CD4-positive, CD25-positive, alpha-beta regulatory T cell (primary cell): ENCODE results near the gene CCR2. TPM values are rescaled to one million over a fixed set of nuclear protein-coding genes. Genes with fewer than 3 reads are reported as not detected.

Experiments
- ATAC-seq, 2 donors: fragments of 150-1000 bp; cut with Tn5 transposase; one replicate each; pipeline ENCODE4 v1.10.0; 2021; ENCODE audit warnings: low read depth in 2 of 2, moderate number of reproducible peaks in 2 of 2, moderate library complexity in 1 of 2
- DNase-seq, 3 donors: peaks; one replicate each; pipeline versions ENCODE4 v3.0.0 to v3.0.0-alpha.2; 2012 to 2022; ENCODE audit warnings: mixed read lengths in 1 of 3
- H3K27ac ChIP-seq: one replicate; pipeline ENCODE4 v1.7.0; 2013; ENCODE audit warnings: mild to moderate bottlenecking, low read length; ENCODE audit not compliant: insufficient read depth, poor library complexity, severe bottlenecking
- H3K27me3 ChIP-seq: one replicate; pipeline ENCODE4 v1.7.0; 2013; ENCODE audit warnings: low read length; ENCODE audit not compliant: control insufficient read depth, insufficient read depth
- H3K36me3 ChIP-seq: one replicate; pipeline ENCODE4 v1.7.0; 2013; ENCODE audit warnings: mild to moderate bottlenecking, low read length, moderate library complexity; ENCODE audit not compliant: control insufficient read depth, insufficient read depth
- H3K4me1 ChIP-seq: 2 replicates; pipeline ENCODE4 v1.7.0; 2013; ENCODE audit warnings: mild to moderate bottlenecking, low read length; ENCODE audit not compliant: insufficient read depth, control insufficient read depth, poor library complexity, severe bottlenecking
- H3K4me3 ChIP-seq: one replicate; pipeline ENCODE4 v1.7.0; 2013; ENCODE audit warnings: low read depth, mild to moderate bottlenecking, low read length, moderate library complexity
- H3K9me3 ChIP-seq, 2 experiments: 1 replicate in 1 of 2; 2 replicates in 1 of 2; pipeline ENCODE4 v1.7.0; 2013; ENCODE audit warnings: low read length in 2 of 2, mild to moderate bottlenecking in 1 of 2, moderate library complexity in 1 of 2; ENCODE audit not compliant: control insufficient read depth in 2 of 2
- H3K27ac Mint-ChIP-seq, 3 donors: one replicate each; pipeline ENCODE4 v1.8.0; 2020 to 2022; ENCODE audit warnings: mild to moderate bottlenecking in 3 of 3, mixed read lengths in 3 of 3, moderate library complexity in 2 of 3
- H3K27me3 Mint-ChIP-seq: one replicate; pipeline ENCODE4 v1.8.0; 2022; ENCODE audit warnings: mild to moderate bottlenecking, mixed read lengths
- H3K36me3 Mint-ChIP-seq: one replicate; pipeline ENCODE4 v1.8.0; 2020; ENCODE audit warnings: mixed read lengths
- H3K4me1 Mint-ChIP-seq, 4 donors: one replicate each; pipeline ENCODE4 v1.8.0; 2020 to 2022; ENCODE audit warnings: mixed read lengths in 4 of 4, mild to moderate bottlenecking in 1 of 4
- H3K4me3 Mint-ChIP-seq, 4 donors: one replicate each; pipeline ENCODE4 v1.8.0; 2020 to 2022; ENCODE audit warnings: mild to moderate bottlenecking in 4 of 4, mixed read lengths in 4 of 4, moderate library complexity in 3 of 4
- H3K9me3 Mint-ChIP-seq, 7 donors: one replicate each; pipeline ENCODE4 v1.8.0; 2020 to 2022; ENCODE audit warnings: mixed read lengths in 7 of 7, mild to moderate bottlenecking in 3 of 7, moderate library complexity in 2 of 7
- polyA plus RNA-seq, 4 donors: library from polyadenylated mRNA; unstranded; fragments of 300-500 nt; fragmentation: Illumina TruSeq; gene quantifications; one replicate each; pipeline ENCODE4 v1.2.3, GENCODE V29; 2021
- total RNA-seq: library from RNA; stranded (reverse); gene quantifications from one replicate; pipeline ENCODE4 v1.2.3, GENCODE V29; 2022

The CCR2 gene
- total and polyA plus RNA-seq, 5 donors from 2014 or later: 9.5 to 25.6 (median 16.0) TPM

- no peaks in the 10 kb centered on the region for H3K36me3 Mint-ChIP-seq
- H3K4me1 ChIP-seq: no peaks in the 10 kb centered on the region
- no peak overlapping the region for H3K27ac ChIP-seq
- peaks cover 0 to 2% (median 0%) of the 10 kb centered on the region in 4 donors for H3K4me1 Mint-ChIP-seq
- H3K4me3 Mint-ChIP-seq: no peak overlapping the region
- no peak overlapping the region for H3K4me3 ChIP-seq
- no peak overlapping the region for H3K27ac Mint-ChIP-seq
- H3K9me3 Mint-ChIP-seq: no peaks in the 10 kb centered on the region
- DNase-seq (no peak), ATAC-seq (no peak)
- no peaks in the 10 kb centered on the region for H3K27me3 Mint-ChIP-seq
- H3K27me3 ChIP-seq: no peaks in the 10 kb centered on the region
- no peaks in the 10 kb centered on the region for H3K36me3 ChIP-seq
- no peaks in the 10 kb centered on the region for H3K9me3 ChIP-seq
Measured at GRCh38 chr3:46393554-46394434, 39.9 kb downstream of the CCR2 start.

- H3K27ac ChIP-seq: no peak overlapping the region
- Mint-ChIP-seq H3K27ac (no peak overlapping the region), H3K27me3 (no peaks in the 10 kb centered on the region), H3K4me1 (peaks cover 0 to 2% (median 0%) of the 10 kb centered on the region in 4 donors), H3K36me3 (no peaks in the 10 kb centered on the region), H3K9me3 (no peaks in the 10 kb centered on the region), H3K4me3 (no peak overlapping the region)
- no peaks in the 10 kb centered on the region for H3K9me3 ChIP-seq
- H3K27me3 ChIP-seq: no peaks in the 10 kb centered on the region
- H3K4me3 ChIP-seq: no peak overlapping the region
- H3K36me3 ChIP-seq: no peaks in the 10 kb centered on the region
- no peaks in the 10 kb centered on the region for H3K4me1 ChIP-seq
- no peak for ATAC-seq
- peak in 1 of 3 donors; percentile 14 for DNase-seq
Measured at GRCh38 chr3:46395210-46395661, 41.3 kb downstream of the CCR2 start.

- H3K4me1 Mint-ChIP-seq: peaks cover 0 to 2% (median 0%) of the 10 kb centered on the region in 4 donors
- no peaks in the 10 kb centered on the region for H3K36me3 ChIP-seq
- no peak overlapping the region for H3K4me3 ChIP-seq
- H3K36me3 Mint-ChIP-seq: no peaks in the 10 kb centered on the region
- H3K9me3 ChIP-seq: no peaks in the 10 kb centered on the region
- peak in 1 of 2 donors; percentile 37 for ATAC-seq
- no peak for DNase-seq
- no peak overlapping the region for H3K27ac ChIP-seq
- peak overlapping the region in 1 of 3 donors; percentile 67 for H3K27ac Mint-ChIP-seq
- no peaks in the 10 kb centered on the region for H3K4me1 ChIP-seq
- H3K4me3 Mint-ChIP-seq: no peak overlapping the region
- no peaks in the 10 kb centered on the region for H3K9me3 Mint-ChIP-seq
- H3K27me3 ChIP-seq: no peaks in the 10 kb centered on the region
- no peaks in the 10 kb centered on the region for H3K27me3 Mint-ChIP-seq
Measured at GRCh38 chr3:46395766-46396530, 42.0 kb downstream of the CCR2 start.

DNA sequence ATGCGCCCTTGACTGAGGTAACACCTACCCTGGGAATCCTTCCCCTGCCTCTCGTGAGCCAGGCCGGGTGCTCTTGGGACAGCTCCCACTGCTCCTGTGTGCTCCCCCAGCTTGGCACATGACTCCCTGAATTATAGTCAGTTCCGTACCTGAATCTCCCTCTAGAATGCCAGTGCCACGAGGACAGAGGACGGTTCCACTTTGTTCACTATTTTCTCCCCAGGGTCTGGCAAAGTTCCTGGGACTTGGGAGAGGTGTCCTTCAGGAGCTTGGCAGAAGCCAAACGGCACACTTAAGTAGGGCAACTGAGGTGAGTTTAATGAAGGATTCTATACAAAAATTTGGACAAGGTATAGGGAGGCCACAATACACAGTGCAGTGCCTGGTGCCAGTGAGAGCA, 43.2 kb downstream of the CCR2 start:
- no peaks in the 10 kb centered on the region for H3K36me3 ChIP-seq
- no peaks in the 10 kb centered on the region for H3K9me3 ChIP-seq
- ATAC-seq: no peak
- Mint-ChIP-seq H3K4me3 (no peak overlapping the region), H3K36me3 (no peaks in the 10 kb centered on the region), H3K9me3 (no peaks in the 10 kb centered on the region), H3K4me1 (peaks cover 0 to 2% (median 0%) of the 10 kb centered on the region in 4 donors), H3K27ac (no peak overlapping the region), H3K27me3 (peaks cover 2% of the 10 kb centered on the region)
- DNase-seq: no peak
- H3K4me3 ChIP-seq: no peak overlapping the region
- no peaks in the 10 kb centered on the region for H3K27me3 ChIP-seq
- no peaks in the 10 kb centered on the region for H3K4me1 ChIP-seq
- H3K27ac ChIP-seq: no peak overlapping the region

GRCh38 chr3:46398186-46398955, 44.5 kb downstream of the CCR2 start:
- no peaks in the 10 kb centered on the region for H3K27me3 ChIP-seq
- H3K36me3 ChIP-seq: no peaks in the 10 kb centered on the region
- H3K4me1 ChIP-seq: no peaks in the 10 kb centered on the region
- DNase-seq (no peak), ATAC-seq (no peak)
- Mint-ChIP-seq H3K36me3 (no peaks in the 10 kb centered on the region), H3K27me3 (peaks cover 13% of the 10 kb centered on the region), H3K27ac (no peak overlapping the region), H3K9me3 (peaks cover 0 to 4% (median 0%) of the 10 kb centered on the region in 7 donors), H3K4me3 (no peak overlapping the region), H3K4me1 (peaks cover 0 to 2% (median 0%) of the 10 kb centered on the region in 4 donors)
- H3K4me3 ChIP-seq: no peak overlapping the region
- no peak overlapping the region for H3K27ac ChIP-seq
- no peaks in the 10 kb centered on the region for H3K9me3 ChIP-seq

DNA sequence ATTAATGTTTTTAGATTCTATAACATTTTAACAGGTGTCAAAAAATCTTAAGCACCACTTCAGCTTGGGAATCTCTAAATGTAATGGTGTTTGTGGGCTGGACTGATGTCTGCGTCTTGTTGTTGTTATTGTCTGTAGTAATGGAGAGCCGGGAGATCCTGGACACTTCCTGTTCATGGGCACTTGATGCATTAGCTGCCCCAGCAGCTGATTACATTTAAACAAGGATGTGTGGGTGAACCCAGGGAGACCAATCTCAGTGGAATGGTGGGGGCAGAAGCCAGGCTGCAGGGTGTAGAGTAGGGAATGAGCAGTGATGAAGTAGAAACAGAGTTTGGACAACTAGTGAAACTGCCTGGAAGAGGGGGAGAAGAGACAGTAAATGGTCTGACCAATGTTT, 45.2 kb downstream of the CCR2 start:
- Mint-ChIP-seq H3K9me3 (peaks cover 0 to 4% (median 0%) of the 10 kb centered on the region in 7 donors), H3K36me3 (no peaks in the 10 kb centered on the region), H3K4me3 (no peak overlapping the region), H3K4me1 (peaks cover 0 to 2% (median 0%) of the 10 kb centered on the region in 4 donors), H3K27me3 (peaks cover 13% of the 10 kb centered on the region), H3K27ac (no peak overlapping the region)
- Histone ChIP-seq H3K27ac (no peak overlapping the region), H3K36me3 (no peaks in the 10 kb centered on the region), H3K27me3 (no peaks in the 10 kb centered on the region), H3K4me3 (no peak overlapping the region), H3K9me3 (no peaks in the 10 kb centered on the region), H3K4me1 (no peaks in the 10 kb centered on the region)
- ATAC-seq: no peak
- no peak for DNase-seq

DNA sequence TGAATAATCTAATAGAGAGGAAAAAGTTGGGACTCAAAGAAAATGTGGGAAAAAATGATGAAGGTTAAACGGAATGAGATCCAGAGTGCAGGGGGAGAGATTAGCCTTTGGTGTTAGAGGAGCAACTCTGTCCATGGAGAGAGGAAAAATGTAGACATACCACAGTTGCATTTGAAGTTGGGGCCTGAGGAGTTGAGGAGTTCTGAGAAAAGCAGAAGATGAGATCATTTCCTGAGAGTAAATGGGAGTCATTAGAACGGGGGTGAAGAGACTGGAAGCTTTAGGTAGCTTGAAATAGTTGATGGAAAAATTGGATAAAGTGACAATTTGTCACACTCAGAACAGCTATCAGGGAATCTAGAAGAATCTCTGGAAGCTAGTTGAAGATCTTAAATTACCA, 45.6 kb downstream of the CCR2 start:
- Histone ChIP-seq H3K27ac (no peak overlapping the region), H3K9me3 (no peaks in the 10 kb centered on the region), H3K4me1 (no peaks in the 10 kb centered on the region), H3K4me3 (no peak overlapping the region), H3K36me3 (no peaks in the 10 kb centered on the region), H3K27me3 (no peaks in the 10 kb centered on the region)
- no peak overlapping the region for H3K27ac Mint-ChIP-seq
- H3K36me3 Mint-ChIP-seq: no peaks in the 10 kb centered on the region
- no peak overlapping the region for H3K4me3 Mint-ChIP-seq
- no peak for DNase-seq
- H3K27me3 Mint-ChIP-seq: peaks cover 13% of the 10 kb centered on the region
- peaks cover 0 to 4% (median 0%) of the 10 kb centered on the region in 7 donors for H3K9me3 Mint-ChIP-seq
- ATAC-seq: no peak
- H3K4me1 Mint-ChIP-seq: peaks cover 0 to 2% (median 0%) of the 10 kb centered on the region in 4 donors
